GM12865 (cell line): ENCODE data around the gene UNCX.
"Not testable (repeated sequence)": the region's sequence is repeated elsewhere in the genome, so short reads cannot be mapped to it uniquely, and the experiment has no call there.

Experiments used
- DNase-seq: peaks from one replicate; pipeline ENCODE4 v3.0.0; 2010; ENCODE audit warnings: low read depth
- H3K4me3 ChIP-seq: 2 replicates; pipeline ENCODE4 v1.5.1; 2011; ENCODE audit warnings: mild to moderate bottlenecking, low read depth, low read length, control low read depth
- CTCF ChIP-seq: IDR thresholded peaks from 2 replicates; pipeline ENCODE4 v1.5.1; 2011; ENCODE audit warnings: low read length, control low read depth, low read depth, inconsistent platforms; ENCODE audit not compliant: insufficient read depth; ENCODE audit errors: missing control alignments

Gene UNCX

DNA sequence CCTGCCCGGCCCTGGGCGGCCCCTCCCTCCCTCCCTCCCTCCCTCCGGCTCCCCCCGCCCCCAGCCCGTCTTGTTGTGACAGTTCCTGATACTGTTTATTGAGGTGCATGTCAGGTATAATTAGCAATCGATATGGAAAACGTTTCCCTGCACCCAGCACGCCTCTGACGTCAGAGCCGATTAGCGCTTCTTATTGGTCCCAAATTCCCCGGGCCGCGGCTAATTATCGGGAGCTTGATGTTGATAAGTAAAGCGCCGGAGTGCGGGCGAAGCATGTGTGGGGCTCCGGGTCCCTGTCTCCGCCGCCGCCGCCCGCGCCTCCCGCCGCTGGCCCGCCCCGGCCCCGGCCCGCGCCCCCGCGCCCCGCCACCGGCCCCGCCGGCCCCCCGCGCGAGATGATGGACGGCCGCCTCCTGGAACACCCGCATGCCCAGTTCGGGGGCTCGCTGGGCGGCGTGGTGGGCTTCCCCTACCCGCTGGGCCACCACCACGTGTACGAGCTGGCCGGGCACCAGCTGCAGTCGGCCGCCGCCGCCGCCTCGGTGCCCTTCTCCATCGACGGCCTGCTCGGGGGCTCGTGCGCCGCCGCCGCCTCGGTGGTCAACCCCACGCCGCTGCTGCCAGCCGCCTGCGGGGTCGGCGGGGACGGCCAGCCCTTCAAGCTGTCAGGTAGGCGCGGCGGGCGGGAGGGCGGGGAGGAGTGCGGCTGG, at the start of gene UNCX:
TSS of gene UNCX (plus strand) at position 250 of the 710 bp plus-strand sequence. CDS start at position 396, 146 bp downstream.
- no peak for TF ChIP-seq CTCF
- H3K4me3 ChIP-seq: no peak within 1 kb of the TSS
- DNase-seq: no peak

GRCh38 chr7:1187127-1187526, 45.5 kb upstream of the UNCX start:
- H3K4me3 ChIP-seq: no peak overlapping the region
- no peak for DNase-seq
- no peak for TF ChIP-seq CTCF

- TF ChIP-seq CTCF: no peak
- no peak for DNase-seq
- no peak overlapping the region for H3K4me3 ChIP-seq
These were observed 43.9 kb upstream of the UNCX start for GRCh38 chr7:1188720-1189294.

DNA sequence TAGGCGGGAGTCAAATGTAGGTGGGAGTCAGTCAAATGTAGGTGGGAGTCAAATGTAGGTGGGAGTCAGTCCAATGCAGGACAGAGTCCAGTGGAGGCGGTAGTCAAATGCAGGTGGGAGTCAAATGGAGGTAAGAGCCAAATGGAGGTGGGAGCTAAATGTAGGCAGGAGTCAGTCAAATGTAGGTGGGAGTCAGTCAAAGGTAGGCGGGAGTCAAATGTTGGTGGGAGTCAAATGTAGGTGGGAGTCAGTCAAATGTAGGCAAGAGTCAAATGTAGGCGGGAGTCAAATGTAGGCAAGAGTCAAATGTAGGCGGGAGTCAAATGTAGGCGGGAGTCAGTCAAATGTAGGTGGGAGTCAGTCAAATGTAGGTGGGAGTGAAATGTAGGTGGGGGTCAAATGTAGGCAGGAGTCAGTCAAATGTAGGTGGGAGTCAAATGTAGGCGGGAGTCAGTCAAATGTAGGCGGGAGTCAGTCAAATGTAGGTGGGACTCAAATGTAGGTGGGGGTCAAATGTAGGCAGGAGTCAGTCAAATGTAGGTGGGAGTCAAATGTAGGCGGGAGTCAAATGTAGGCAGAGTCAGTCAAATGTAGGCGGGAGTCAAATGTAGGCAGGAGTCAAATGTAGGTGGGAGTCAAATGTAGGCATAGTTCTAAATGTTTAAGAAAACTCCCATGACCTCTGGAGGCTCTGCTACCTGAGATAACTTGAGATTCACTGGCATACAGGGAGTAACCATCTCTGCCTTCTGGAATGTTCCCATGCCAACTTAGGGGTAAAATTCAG, 42.5 kb upstream of the UNCX start:
- no peak for DNase-seq
- H3K4me3 ChIP-seq: no peak overlapping the region
- TF ChIP-seq CTCF: no peak

DNA sequence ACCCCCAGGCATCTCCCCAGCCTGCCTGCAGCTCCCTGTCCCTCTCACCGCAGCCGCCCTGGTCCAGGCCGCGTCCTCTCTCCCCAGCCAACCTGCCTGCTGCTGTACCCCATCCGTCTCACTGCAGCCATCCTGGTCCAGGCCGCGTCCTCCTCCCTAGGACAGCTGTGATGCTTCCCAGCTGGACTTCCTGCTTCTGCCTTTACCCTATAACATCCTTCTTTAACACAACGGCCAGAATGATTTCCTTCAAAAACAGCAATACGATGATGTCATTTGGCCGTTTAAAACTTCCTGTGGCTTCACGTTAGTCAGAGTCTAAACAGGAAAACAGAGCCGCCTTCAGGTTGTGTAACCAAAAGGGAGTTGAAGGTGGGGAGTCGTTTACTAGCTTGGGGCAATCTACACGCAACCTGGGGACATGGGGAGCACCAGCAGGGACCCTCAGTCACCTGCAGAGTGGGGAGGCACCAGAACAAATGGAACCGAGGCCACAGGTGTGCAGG, 40.4 kb upstream of the UNCX start:
- TF ChIP-seq CTCF: no peak
- H3K4me3 ChIP-seq: no peak overlapping the region
- DNase-seq: peak; percentile 31

DNA sequence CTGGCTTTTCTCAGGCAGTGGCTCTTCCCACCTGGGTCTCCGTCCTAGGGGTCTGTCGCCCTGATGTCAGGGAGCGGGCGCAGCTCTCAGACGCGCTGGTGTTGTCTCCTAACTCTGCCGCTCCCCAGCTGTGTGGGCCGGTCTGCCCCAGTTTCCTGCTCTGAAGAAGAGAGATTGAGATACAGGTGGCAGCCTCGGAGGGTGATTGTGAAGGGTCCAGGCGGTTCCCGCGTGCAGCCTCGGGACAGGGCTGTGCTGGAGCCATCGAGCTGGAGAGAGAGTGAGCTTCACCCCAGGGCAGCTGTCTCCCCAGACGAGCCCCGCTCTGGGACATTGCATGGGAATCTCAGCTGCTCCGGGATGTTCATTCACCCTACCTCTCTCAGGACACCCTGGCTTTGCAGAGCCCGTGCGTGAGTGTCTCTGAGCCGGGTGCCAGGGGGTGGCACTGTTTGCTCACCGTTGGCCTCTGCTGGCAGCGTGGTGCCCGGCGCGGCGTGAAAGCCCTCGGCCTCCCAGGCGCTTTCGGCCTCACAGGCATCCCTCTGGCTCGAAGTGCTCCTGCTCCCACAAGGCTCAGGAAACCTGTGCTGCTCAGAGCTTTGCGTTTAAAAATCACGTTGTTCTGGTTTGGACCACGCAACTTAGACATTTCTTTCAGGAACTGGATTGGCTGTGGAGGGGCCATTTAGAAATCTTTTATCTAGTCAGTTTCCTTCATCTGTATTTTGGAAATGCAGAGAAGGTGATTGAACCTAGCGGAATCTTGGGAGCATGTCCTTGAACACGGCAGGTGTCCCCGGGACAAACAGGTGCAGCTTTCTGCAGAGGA, 38.9 kb upstream of the UNCX start:
- TF ChIP-seq CTCF: peak; percentile 37
- peak; percentile 27 for DNase-seq
- H3K4me3 ChIP-seq: no peak overlapping the region

DNA sequence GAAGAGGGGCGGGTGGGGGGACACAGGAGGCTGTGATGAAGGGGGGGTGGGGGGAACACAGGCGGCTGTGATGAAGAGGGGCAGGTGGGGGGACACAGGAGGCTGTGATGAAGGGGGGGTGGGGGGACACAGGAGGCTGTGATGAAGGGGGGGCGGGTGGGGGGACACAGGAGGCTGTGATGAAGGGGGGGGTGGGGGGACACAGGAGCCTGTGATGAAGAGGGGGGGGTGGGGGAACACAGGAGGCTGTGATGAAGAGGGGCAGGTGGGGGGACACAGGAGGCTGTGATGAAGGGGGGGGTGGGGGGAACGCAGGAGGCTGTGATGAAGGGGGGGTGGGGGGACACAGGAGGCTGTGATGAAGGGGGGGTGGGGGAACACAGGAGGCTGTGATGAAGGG, 36.2 kb upstream of the UNCX start:
- not testable (repeated sequence) for H3K4me3 ChIP-seq
- DNase-seq: peak; percentile 51
